GM12874 (cell line): Measurements from ENCODE around the gene MYO1G.

Experiments used
- CTCF ChIP-seq: IDR thresholded peaks from 2 replicates; pipeline ENCODE4 v1.5.1; 2011; ENCODE audit warnings: low read depth, mild to moderate bottlenecking, control low read depth, low read length, moderate library complexity; ENCODE audit not compliant: insufficient read depth

Gene MYO1G

GRCh38 chr7:44912775-44913347 lies 66.0 kb downstream of the MYO1G start:
- TF ChIP-seq CTCF = no peak
